IPS-11a (cell line): Measurements from ENCODE around the gene CDC42.

Source experiments
- H3K4me3 ChIP-seq: one replicate; pipeline ENCODE4 v1.5.1; 2013; ENCODE audit warnings: low read depth, low read length, control low read depth

Gene CDC42

GRCh38 chr1:22105611-22106207, 53.2 kb downstream of the CDC42 start:
- no peak overlapping the region for H3K4me3 ChIP-seq

GRCh38 chr1:22107126-22107525, 54.6 kb downstream of the CDC42 start:
- H3K4me3 ChIP-seq = no peak overlapping the region

GRCh38 chr1:22108339-22109105, 56.0 kb downstream of the CDC42 start:
- no peak overlapping the region for H3K4me3 ChIP-seq

- H3K4me3 ChIP-seq = no peak overlapping the region
Observed at GRCh38 chr1:22110016-22110415, 57.5 kb downstream of the CDC42 start.

- H3K4me3 ChIP-seq = no peak overlapping the region
Observed at GRCh38 chr1:22111115-22111514, 58.6 kb downstream of the CDC42 start.

- no peak overlapping the region for H3K4me3 ChIP-seq
Observed at GRCh38 chr1:22111620-22112019, 59.1 kb downstream of the CDC42 start.

- H3K4me3 ChIP-seq = no peak overlapping the region
Observed at GRCh38 chr1:22112554-22112953, 60.0 kb downstream of the CDC42 start.

GRCh38 chr1:22114083-22115012, 61.8 kb downstream of the CDC42 start:
- no peak overlapping the region for H3K4me3 ChIP-seq

GRCh38 chr1:22115286-22115685, 62.8 kb downstream of the CDC42 start:
- H3K4me3 ChIP-seq = no peak overlapping the region

- no peak overlapping the region for H3K4me3 ChIP-seq
Observed at GRCh38 chr1:22117238-22117637, 64.7 kb downstream of the CDC42 start.

GRCh38 chr1:22117851-22118250, 65.3 kb downstream of the CDC42 start:
- H3K4me3 ChIP-seq = no peak overlapping the region

- H3K4me3 ChIP-seq = no peak overlapping the region
Observed at GRCh38 chr1:22118291-22118992, 65.9 kb downstream of the CDC42 start.

- H3K4me3 ChIP-seq = no peak overlapping the region
Observed at GRCh38 chr1:22119626-22120468, 67.3 kb downstream of the CDC42 start.

- no peak overlapping the region for H3K4me3 ChIP-seq
Observed at GRCh38 chr1:22120469-22120790, 67.9 kb downstream of the CDC42 start.

- no peak overlapping the region for H3K4me3 ChIP-seq
Observed at GRCh38 chr1:22121421-22121911, 69.0 kb downstream of the CDC42 start.

GRCh38 chr1:22122273-22123070, 70.0 kb downstream of the CDC42 start:
- no peak overlapping the region for H3K4me3 ChIP-seq

GRCh38 chr1:22123071-22123390, 70.5 kb downstream of the CDC42 start:
- no peak overlapping the region for H3K4me3 ChIP-seq

- no peak overlapping the region for H3K4me3 ChIP-seq
Observed at GRCh38 chr1:22123901-22124404, 71.4 kb downstream of the CDC42 start.

GRCh38 chr1:22124592-22125229, 72.2 kb downstream of the CDC42 start:
- H3K4me3 ChIP-seq = no peak overlapping the region
